ENCODE data around the gene FADS3. TPM values are rescaled to one million over a fixed set of nuclear protein-coding genes. Genes with fewer than 3 reads are reported as not detected.

FADS3 gene
- total and polyA plus RNA-seq, 12 donors = 54.9 to 217 (median 75.2) TPM

- no peaks in the 10 kb centered on the region for H3K27me3 ChIP-seq
- no peaks in the 10 kb centered on the region for H3K9me3 ChIP-seq
- intact Hi-C loops (cut with DNase I) = no loop called here
- 90 to 95% methylated on average over 5 of the region's 5 CpGs for WGBS, 2 donors
- DNase-seq (no peak), ATAC-seq (no peak)
- no peak for TF ChIP-seq CTCF (IDR thresholded peaks at IDR 0.05)
- peaks cover 2 to 41% (median 26%) of the 10 kb centered on the region in 9 donors for H3K4me1 ChIP-seq
- H3K4me3 ChIP-seq = no peak overlapping the region
- H3K36me3 ChIP-seq = peaks cover 0 to 59% (median 9%) of the 10 kb centered on the region in 9 donors
- no peak overlapping the region for H3K27ac ChIP-seq
These were observed 52.8 kb downstream of the FADS3 start for GRCh38 chr11:61838501-61838900.

GRCh38 chr11:61837411-61838005 lies 53.8 kb downstream of the FADS3 start:
- Histone ChIP-seq H3K27me3 (no peaks in the 10 kb centered on the region), H3K36me3 (peaks cover 0 to 49% (median 9%) of the 10 kb centered on the region in 9 donors), H3K27ac (no peak overlapping the region), H3K4me3 (no peak overlapping the region), H3K4me1 (peaks cover 3 to 49% (median 30%) of the 10 kb centered on the region in 9 donors), H3K9me3 (no peaks in the 10 kb centered on the region)
- ATAC-seq = no peak
- no peak for TF ChIP-seq CTCF (IDR thresholded peaks at IDR 0.05)
- intact Hi-C loops (cut with DNase I) = no loop called here
- WGBS, 2 donors = 92 to 95% methylated on average over 15 of the region's 15 CpGs
- no peak for DNase-seq

- peak overlapping the region in 4 of 10 donors; percentile 71 to 86 (median 77) for H3K27ac ChIP-seq
- H3K4me1 ChIP-seq = peaks cover 5 to 47% (median 34%) of the 10 kb centered on the region in 9 donors
- H3K9me3 ChIP-seq = no peaks in the 10 kb centered on the region
- H3K4me3 ChIP-seq = no peak overlapping the region
- ATAC-seq (no peak), DNase-seq (no peak)
- H3K36me3 ChIP-seq = peaks cover 0 to 36% (median 9%) of the 10 kb centered on the region in 9 donors
- intact Hi-C loops (cut with DNase I) = no loop called here
- 96 to 98% methylated on average over 8 of the region's 8 CpGs for WGBS, 2 donors
- no peak for TF ChIP-seq CTCF (IDR thresholded peaks at IDR 0.05)
- no peaks in the 10 kb centered on the region for H3K27me3 ChIP-seq
These were observed 55.2 kb downstream of the FADS3 start for GRCh38 chr11:61836193-61836592.

- Histone ChIP-seq H3K36me3 (peaks cover 0 to 19% (median 0%) of the 10 kb centered on the region in 9 donors), H3K27me3 (no peaks in the 10 kb centered on the region), H3K9me3 (no peaks in the 10 kb centered on the region), H3K27ac (peak overlapping the region in 9 of 10 donors; percentile 35 to 86 (median 66)), H3K4me3 (no peak overlapping the region), H3K4me1 (peaks cover 9 to 63% (median 45%) of the 10 kb centered on the region in 9 donors)
- TF ChIP-seq CTCF (IDR thresholded peaks at IDR 0.05) = no peak
- WGBS, 2 donors = 45 to 49% methylated on average over 12 of the region's 12 CpGs
- ATAC-seq (peak; percentile 60 to 88 (median 78)), DNase-seq (peak; percentile 60 to 61)
- intact Hi-C loops (cut with DNase I) = loop anchor here in 1 of 10 donors (5.0 kb wide), 1 partner anchor 37 kb away; no protein-coding TSS in a partner anchor
These were observed 56.9 kb downstream of the FADS3 start for GRCh38 chr11:61834278-61835048.
